MG63 (cell line): ENCODE results near the gene GZF1. TPM values are rescaled to one million over a fixed set of nuclear protein-coding genes. Genes with fewer than 3 reads are reported as not detected.

Source experiments
- DNase-seq: peaks from one replicate; pipeline ENCODE4 v3.0.0-alpha.2; 2020
- H3K27me3 ChIP-seq: fragments of 250-450 bp; sonication (Bioruptor Pico); 2 replicates; pipeline ENCODE4 v1.5.1; 2020; ENCODE audit warnings: mild to moderate bottlenecking, moderate library complexity
- H3K36me3 ChIP-seq: fragments of 250-450 bp; sonication (Bioruptor Pico); 2 replicates; pipeline ENCODE4 v1.5.1; 2020; ENCODE audit warnings: mild to moderate bottlenecking, moderate library complexity
- H3K4me3 ChIP-seq: fragments of 250-450 bp; sonication (Bioruptor Pico); 2 replicates; pipeline ENCODE4 v1.5.1; 2020; ENCODE audit warnings: mild to moderate bottlenecking, moderate library complexity
- H3K9me3 ChIP-seq: fragments of 250-450 bp; sonication (Bioruptor Pico); 2 replicates; pipeline ENCODE4 v1.5.1; 2020; ENCODE audit warnings: mild to moderate bottlenecking, moderate library complexity
- total RNA-seq: library from RNA; depleted of rRNA; stranded (reverse); fragments of >200 nt; shearing (Covaris generic); gene quantifications from 2 replicates; pipeline ENCODE4 v1.2.3, GENCODE V29; 2014; ENCODE audit warnings: low replicate concordance

The GZF1 gene
- total RNA-seq, 1 experiment from 2014 or later, result 8.2 TPM

GRCh38 chr20:23360531-23360930, 1.5 kb upstream of the GZF1 start:
- Histone ChIP-seq H3K4me3 (peak overlapping the region; percentile 66), H3K27me3 (no peaks in the 10 kb centered on the region), H3K9me3 (no peaks in the 10 kb centered on the region), H3K36me3 (peaks cover under 1% of the 10 kb centered on the region; the same call in 1 of the 2 replicates)
- no peak for DNase-seq

GRCh38 chr20:23361119-23361475, 885 bp upstream of the GZF1 start:
- no peak for DNase-seq
- Histone ChIP-seq H3K36me3 (peaks cover 6% of the 10 kb centered on the region), H3K9me3 (no peaks in the 10 kb centered on the region)

GRCh38 chr20:23362392-23363256, 642 bp downstream of the GZF1 start:
- Histone ChIP-seq H3K4me3 (peak overlapping the region; percentile 66), H3K36me3 (peaks cover 14% of the 10 kb centered on the region), H3K9me3 (no peaks in the 10 kb centered on the region), H3K27me3 (no peaks in the 10 kb centered on the region)
- peak; percentile 9 for DNase-seq

More at GRCh38 chr20:23361119-23361475, 885 bp upstream of the GZF1 start:
- H3K27me3 ChIP-seq, result no peaks in the 10 kb centered on the region
- H3K4me3 ChIP-seq, result peak overlapping the region; percentile 66

GRCh38 chr20:23363257-23363649, 1.3 kb downstream of the GZF1 start:
- Histone ChIP-seq H3K27me3 (no peaks in the 10 kb centered on the region), H3K4me3 (peak overlapping the region; percentile 66), H3K9me3 (no peaks in the 10 kb centered on the region), H3K36me3 (peaks cover 19% of the 10 kb centered on the region)
- peak; percentile 13 for DNase-seq

GRCh38 chr20:23365390-23366165, 3.6 kb downstream of the GZF1 start:
- Histone ChIP-seq H3K4me3 (no peak overlapping the region), H3K27me3 (no peaks in the 10 kb centered on the region), H3K36me3 (peaks cover 38% of the 10 kb centered on the region), H3K9me3 (no peaks in the 10 kb centered on the region)
- no peak for DNase-seq

GRCh38 chr20:23366384-23366783, 4.4 kb downstream of the GZF1 start:
- H3K4me3 ChIP-seq, result no peak overlapping the region
- H3K36me3 ChIP-seq, result peaks cover 45% of the 10 kb centered on the region
- DNase-seq, result no peak
- H3K27me3 ChIP-seq, result no peaks in the 10 kb centered on the region
- H3K9me3 ChIP-seq, result no peaks in the 10 kb centered on the region

- Histone ChIP-seq H3K4me3 (no peak overlapping the region), H3K9me3 (no peaks in the 10 kb centered on the region), H3K27me3 (no peaks in the 10 kb centered on the region), H3K36me3 (peaks cover 51% of the 10 kb centered on the region)
- no peak for DNase-seq
These were observed 5.8 kb downstream of the GZF1 start for GRCh38 chr20:23367770-23368169.

- Histone ChIP-seq H3K9me3 (no peaks in the 10 kb centered on the region), H3K36me3 (peaks cover 51% of the 10 kb centered on the region), H3K27me3 (no peaks in the 10 kb centered on the region), H3K4me3 (no peak overlapping the region)
- DNase-seq, result no peak
These were observed 6.5 kb downstream of the GZF1 start for GRCh38 chr20:23368316-23369071.

GRCh38 chr20:23369072-23369823, 7.3 kb downstream of the GZF1 start:
- Histone ChIP-seq H3K4me3 (no peak overlapping the region), H3K9me3 (no peaks in the 10 kb centered on the region), H3K36me3 (peaks cover 51% of the 10 kb centered on the region), H3K27me3 (no peaks in the 10 kb centered on the region)
- DNase-seq, result no peak

GRCh38 chr20:23370274-23370673, 8.3 kb downstream of the GZF1 start:
- no peak for DNase-seq
- Histone ChIP-seq H3K4me3 (no peak overlapping the region), H3K9me3 (no peaks in the 10 kb centered on the region), H3K36me3 (peaks cover 51% of the 10 kb centered on the region), H3K27me3 (no peaks in the 10 kb centered on the region)

- H3K4me3 ChIP-seq, result no peak overlapping the region
- no peaks in the 10 kb centered on the region for H3K27me3 ChIP-seq
- no peaks in the 10 kb centered on the region for H3K9me3 ChIP-seq
- no peak for DNase-seq
- peaks cover 47% of the 10 kb centered on the region for H3K36me3 ChIP-seq
These were observed 8.9 kb downstream of the GZF1 start for GRCh38 chr20:23370873-23371272.

GRCh38 chr20:23371496-23371895, 9.5 kb downstream of the GZF1 start:
- no peaks in the 10 kb centered on the region for H3K27me3 ChIP-seq
- H3K9me3 ChIP-seq, result no peaks in the 10 kb centered on the region
- DNase-seq, result no peak
- no peak overlapping the region for H3K4me3 ChIP-seq
- H3K36me3 ChIP-seq, result peaks cover 42% of the 10 kb centered on the region

- Histone ChIP-seq H3K4me3 (no peak overlapping the region), H3K27me3 (no peaks in the 10 kb centered on the region), H3K9me3 (no peaks in the 10 kb centered on the region), H3K36me3 (peaks cover 25% of the 10 kb centered on the region)
- no peak for DNase-seq
These were observed 12.5 kb downstream of the GZF1 start for GRCh38 chr20:23374441-23374840.

- H3K27me3 ChIP-seq, result no peaks in the 10 kb centered on the region
- no peak for DNase-seq
- H3K36me3 ChIP-seq, result peaks cover 13% of the 10 kb centered on the region
- H3K9me3 ChIP-seq, result no peaks in the 10 kb centered on the region
- H3K4me3 ChIP-seq, result no peak overlapping the region
These were observed 13.8 kb downstream of the GZF1 start for GRCh38 chr20:23375827-23376226.

- Histone ChIP-seq H3K36me3 (peaks cover 7% of the 10 kb centered on the region), H3K9me3 (peaks cover 6% of the 10 kb centered on the region; the same call in 1 of the 2 replicates), H3K27me3 (no peaks in the 10 kb centered on the region), H3K4me3 (no peak overlapping the region)
- no peak for DNase-seq
These were observed 17.8 kb downstream of the GZF1 start for GRCh38 chr20:23379772-23380171.

GRCh38 chr20:23381876-23382275, 19.9 kb downstream of the GZF1 start:
- no peaks in the 10 kb centered on the region for H3K27me3 ChIP-seq
- peaks cover 6% of the 10 kb centered on the region; the same call in 1 of the 2 replicates for H3K9me3 ChIP-seq
- H3K36me3 ChIP-seq, result peaks cover 4% of the 10 kb centered on the region
- no peak overlapping the region for H3K4me3 ChIP-seq
- no peak for DNase-seq
